Measurements from ENCODE around the gene C7orf57.

Gene C7orf57

GRCh38 chr7:48059706-48060105 is 24.4 kb downstream of the C7orf57 start:
- H3K18ac ChIP-seq (ENCODE audit: low read depth in 1 of 2, low read length in 2 of 2), result no peak overlapping the region
- no peak overlapping the region for H3K27ac ChIP-seq (ENCODE audit: low read length, poor library complexity, severe bottlenecking)
- H4K8ac ChIP-seq (ENCODE audit: low read length), result no peak overlapping the region
- no peak overlapping the region for H3K23ac ChIP-seq (ENCODE audit: low read length in 2 of 2)
- H2BK12ac ChIP-seq (ENCODE audit: low read length in 2 of 2), result no peak overlapping the region
- H3K14ac ChIP-seq (ENCODE audit: low read length in 2 of 2), result no peak overlapping the region
- H2AFZ ChIP-seq (ENCODE audit: low read depth, low read length), result no peak overlapping the region
- no peaks in the 10 kb centered on the region for H3K36me3 ChIP-seq (ENCODE audit: control insufficient read depth in 1 of 2, insufficient read depth in 2 of 2, low read depth in 1 of 2, low read length in 2 of 2)
- H3K27me3 ChIP-seq (ENCODE audit: control insufficient read depth in 1 of 2, insufficient read depth in 1 of 2, low read length in 2 of 2), result no peaks in the 10 kb centered on the region
- H3K4me3 ChIP-seq (ENCODE audit: insufficient read depth in 1 of 2, low read depth in 1 of 2, low read length in 2 of 2), result no peak overlapping the region
- no peak overlapping the region for H3K9ac ChIP-seq (ENCODE audit: low read length)
- H2BK15ac ChIP-seq (ENCODE audit: low read depth, poor library complexity, severe bottlenecking), result no peak overlapping the region
- H2AK5ac ChIP-seq (ENCODE audit: low read length, severe bottlenecking), result no peak overlapping the region
- H3K4me2 ChIP-seq (ENCODE audit: low read length, poor library complexity, severe bottlenecking), result no peak overlapping the region
- no peaks in the 10 kb centered on the region for H3K4me1 ChIP-seq (ENCODE audit: control insufficient read depth, insufficient read depth, low read depth, low read length)
- WGBS, result 100% methylated on average over 4 of the region's 5 CpGs
- no peak overlapping the region for H2BK5ac ChIP-seq (ENCODE audit: low read depth, low read length, poor library complexity, severe bottlenecking)
- no peaks in the 10 kb centered on the region for H3K79me1 ChIP-seq (replicated peaks; ENCODE audit: low read length, poor library complexity, severe bottlenecking)
- no peak for DNase-seq
- H2BK120ac ChIP-seq (ENCODE audit: low read depth, low read length), result no peak overlapping the region
- peaks cover 27% of the 10 kb centered on the region for H3K9me3 ChIP-seq (ENCODE audit: control insufficient read depth, low read length)
- H3K4ac ChIP-seq (ENCODE audit: low read depth in 1 of 2, low read length in 2 of 2), result no peak overlapping the region
- H4K91ac ChIP-seq (ENCODE audit: low read length), result no peak overlapping the region

- H3K27me3 ChIP-seq (ENCODE audit: control insufficient read depth in 1 of 2, insufficient read depth in 1 of 2, low read length in 2 of 2), result no peaks in the 10 kb centered on the region
- no peaks in the 10 kb centered on the region for H3K36me3 ChIP-seq (ENCODE audit: control insufficient read depth in 1 of 2, insufficient read depth in 2 of 2, low read depth in 1 of 2, low read length in 2 of 2)
- no peak overlapping the region for H3K27ac ChIP-seq (ENCODE audit: low read length, poor library complexity, severe bottlenecking)
- H4K91ac ChIP-seq (ENCODE audit: low read length), result no peak overlapping the region
- no peak overlapping the region for H2AK5ac ChIP-seq (ENCODE audit: low read length, severe bottlenecking)
- no peak overlapping the region for H2BK120ac ChIP-seq (ENCODE audit: low read depth, low read length)
- no peak overlapping the region for H2AFZ ChIP-seq (ENCODE audit: low read depth, low read length)
- no peak overlapping the region for H3K4me2 ChIP-seq (ENCODE audit: low read length, poor library complexity, severe bottlenecking)
- H3K23ac ChIP-seq (ENCODE audit: low read length in 2 of 2), result no peak overlapping the region
- H2BK12ac ChIP-seq (ENCODE audit: low read length in 2 of 2), result no peak overlapping the region
- DNase-seq, result no peak
- no peak overlapping the region for H3K4me3 ChIP-seq (ENCODE audit: insufficient read depth in 1 of 2, low read depth in 1 of 2, low read length in 2 of 2)
- no peak overlapping the region for H2BK5ac ChIP-seq (ENCODE audit: low read depth, low read length, poor library complexity, severe bottlenecking)
- H3K18ac ChIP-seq (ENCODE audit: low read depth in 1 of 2, low read length in 2 of 2), result no peak overlapping the region
- no peak overlapping the region for H3K4ac ChIP-seq (ENCODE audit: low read depth in 1 of 2, low read length in 2 of 2)
- no peak overlapping the region for H2BK15ac ChIP-seq (ENCODE audit: low read depth, poor library complexity, severe bottlenecking)
- no peak overlapping the region for H4K8ac ChIP-seq (ENCODE audit: low read length)
- no peak overlapping the region for H3K14ac ChIP-seq (ENCODE audit: low read length in 2 of 2)
- H3K9ac ChIP-seq (ENCODE audit: low read length), result no peak overlapping the region
- peaks cover 11% of the 10 kb centered on the region for H3K9me3 ChIP-seq (ENCODE audit: control insufficient read depth, low read length)
- 83% methylated on average over 1 of the region's 1 CpG for WGBS
- H3K4me1 ChIP-seq (ENCODE audit: control insufficient read depth, insufficient read depth, low read depth, low read length), result no peaks in the 10 kb centered on the region
- H3K79me1 ChIP-seq (replicated peaks; ENCODE audit: low read length, poor library complexity, severe bottlenecking), result no peaks in the 10 kb centered on the region
Observed at GRCh38 chr7:48063985-48064384, 28.6 kb downstream of the C7orf57 start.

GRCh38 chr7:48067475-48067874 is 32.1 kb downstream of the C7orf57 start:
- 100% methylated on average over 2 of the region's 2 CpGs for WGBS
- Histone ChIP-seq H3K14ac (ENCODE audit: low read length in 2 of 2) (no peak overlapping the region), H3K27ac (ENCODE audit: low read length, poor library complexity, severe bottlenecking) (no peak overlapping the region), H3K23ac (ENCODE audit: low read length in 2 of 2) (no peak overlapping the region), H2BK5ac (ENCODE audit: low read depth, low read length, poor library complexity, severe bottlenecking) (no peak overlapping the region), H3K18ac (ENCODE audit: low read depth in 1 of 2, low read length in 2 of 2) (no peak overlapping the region), H3K36me3 (ENCODE audit: control insufficient read depth in 1 of 2, insufficient read depth in 2 of 2, low read depth in 1 of 2, low read length in 2 of 2) (no peaks in the 10 kb centered on the region), H4K91ac (ENCODE audit: low read length) (no peak overlapping the region), H3K9me3 (ENCODE audit: control insufficient read depth, low read length) (peaks cover 21% of the 10 kb centered on the region), H2BK12ac (ENCODE audit: low read length in 2 of 2) (no peak overlapping the region), H2BK15ac (ENCODE audit: low read depth, poor library complexity, severe bottlenecking) (no peak overlapping the region), H3K27me3 (ENCODE audit: control insufficient read depth in 1 of 2, insufficient read depth in 1 of 2, low read length in 2 of 2) (no peaks in the 10 kb centered on the region), H3K9ac (ENCODE audit: low read length) (no peak overlapping the region), H4K8ac (ENCODE audit: low read length) (no peak overlapping the region), H2BK120ac (ENCODE audit: low read depth, low read length) (no peak overlapping the region), H3K4ac (ENCODE audit: low read depth in 1 of 2, low read length in 2 of 2) (no peak overlapping the region), H3K4me1 (ENCODE audit: control insufficient read depth, insufficient read depth, low read depth, low read length) (no peaks in the 10 kb centered on the region), H2AK5ac (ENCODE audit: low read length, severe bottlenecking) (no peak overlapping the region), H2AFZ (ENCODE audit: low read depth, low read length) (no peak overlapping the region), H3K79me1 (replicated peaks; ENCODE audit: low read length, poor library complexity, severe bottlenecking) (no peaks in the 10 kb centered on the region), H3K4me2 (ENCODE audit: low read length, poor library complexity, severe bottlenecking) (no peak overlapping the region), H3K4me3 (ENCODE audit: insufficient read depth in 1 of 2, low read depth in 1 of 2, low read length in 2 of 2) (no peak overlapping the region)
- no peak for DNase-seq

- Histone ChIP-seq H3K4ac (ENCODE audit: low read depth in 1 of 2, low read length in 2 of 2) (no peak overlapping the region), H3K27ac (ENCODE audit: low read length, poor library complexity, severe bottlenecking) (no peak overlapping the region), H3K9ac (ENCODE audit: low read length) (peak overlapping the region; percentile 27), H3K36me3 (ENCODE audit: control insufficient read depth in 1 of 2, insufficient read depth in 2 of 2, low read depth in 1 of 2, low read length in 2 of 2) (no peaks in the 10 kb centered on the region), H2AFZ (ENCODE audit: low read depth, low read length) (no peak overlapping the region), H3K4me3 (ENCODE audit: insufficient read depth in 1 of 2, low read depth in 1 of 2, low read length in 2 of 2) (no peak overlapping the region), H3K4me2 (ENCODE audit: low read length, poor library complexity, severe bottlenecking) (no peak overlapping the region), H3K27me3 (ENCODE audit: control insufficient read depth in 1 of 2, insufficient read depth in 1 of 2, low read length in 2 of 2) (peaks cover 0 to 4% of the 10 kb centered on the region in 2 experiments), H2BK15ac (ENCODE audit: low read depth, poor library complexity, severe bottlenecking) (no peak overlapping the region), H2BK120ac (ENCODE audit: low read depth, low read length) (no peak overlapping the region), H3K79me1 (replicated peaks; ENCODE audit: low read length, poor library complexity, severe bottlenecking) (no peaks in the 10 kb centered on the region), H2BK12ac (ENCODE audit: low read length in 2 of 2) (no peak overlapping the region), H3K14ac (ENCODE audit: low read length in 2 of 2) (no peak overlapping the region), H2AK5ac (ENCODE audit: low read length, severe bottlenecking) (no peak overlapping the region), H3K4me1 (ENCODE audit: control insufficient read depth, insufficient read depth, low read depth, low read length) (no peaks in the 10 kb centered on the region), H3K18ac (ENCODE audit: low read depth in 1 of 2, low read length in 2 of 2) (no peak overlapping the region), H3K23ac (ENCODE audit: low read length in 2 of 2) (no peak overlapping the region), H2BK5ac (ENCODE audit: low read depth, low read length, poor library complexity, severe bottlenecking) (no peak overlapping the region), H4K8ac (ENCODE audit: low read length) (no peak overlapping the region), H3K9me3 (ENCODE audit: control insufficient read depth, low read length) (peaks cover 11% of the 10 kb centered on the region), H4K91ac (ENCODE audit: low read length) (no peak overlapping the region)
- no peak for DNase-seq
Observed at GRCh38 chr7:48074204-48074654, 38.9 kb downstream of the C7orf57 start.
